PC-9 (cell line): ENCODE measurements around the gene MAN2A1. TPM values are rescaled to one million over a fixed set of nuclear protein-coding genes. Genes with fewer than 3 reads are reported as not detected.
A peak's percentile ranks its signal among the peaks of the same experiment; 100 is the strongest.

Experiments
- BruUV-seq: library from RNA; stranded (reverse); fragments of 400-500 nt; replicated peaks from 2 replicates; lab custom pipeline; 2021; lab: Mats Ljungman, UMichigan
- CTCF ChIA-PET: fragments of 300-600 bp; sonication (Branson Sonifier 250); formaldehyde crosslinking; loops from one replicate; lab custom pipeline; 2022; ENCODE audit warnings: antibody characterized with exemption; lab: Charles Lee
- POLR2A ChIA-PET: fragments of 300-600 bp; sonication (Branson Sonifier 250); formaldehyde crosslinking; loops from one replicate; lab custom pipeline; 2022; ENCODE audit warnings: antibody characterized with exemption; ENCODE audit not compliant: unreplicated experiment; lab: Charles Lee
- DNase-seq, 2 experiments: peaks; one replicate each; pipeline versions ENCODE4 v3.0.0 to v3.0.0-alpha.2; 2015 to 2022; ENCODE audit warnings: mixed read lengths in 1 of 2
- H2AFZ ChIP-seq: fragments of 200-600 bp; sonication (generic); 2 replicates; pipeline ENCODE4 v1.8.1; 2017; ENCODE audit warnings: antibody characterized with exemption
- H3F3A ChIP-seq: fragments of 200-600 bp; sonication (generic); 2 replicates; pipeline ENCODE4 v1.8.1; 2017; ENCODE audit warnings: antibody characterized with exemption, mild to moderate bottlenecking, low read depth; ENCODE audit not compliant: insufficient read depth
- H3K27ac ChIP-seq: fragments of 200-600 bp; sonication (generic); 2 replicates; pipeline ENCODE4 v1.6.1; 2016; ENCODE audit warnings: mixed run types
- H3K27me3 ChIP-seq: fragments of 200-600 bp; sonication (generic); 2 replicates; pipeline ENCODE4 v1.6.1; 2016; ENCODE audit warnings: low read depth, mixed run types; ENCODE audit not compliant: insufficient read depth
- H3K36me3 ChIP-seq: fragments of 200-600 bp; sonication (generic); 2 replicates; pipeline ENCODE4 v1.6.1; 2016; ENCODE audit warnings: low read depth, mixed run types
- H3K4me1 ChIP-seq: fragments of 200-600 bp; sonication (generic); replicated peaks from 2 replicates; pipeline ENCODE4 v1.6.1; 2016; ENCODE audit warnings: mixed run types; ENCODE audit not compliant: insufficient read depth
- H3K4me2 ChIP-seq: fragments of 200-600 bp; sonication (generic); 2 replicates; pipeline ENCODE4 v1.6.1; 2017; ENCODE audit warnings: mixed run types
- H3K4me3 ChIP-seq: fragments of 200-600 bp; sonication (generic); 2 replicates; pipeline ENCODE4 v1.6.1; 2016; ENCODE audit warnings: mixed run types
- H3K79me2 ChIP-seq: fragments of 200-600 bp; sonication (generic); 2 replicates; pipeline ENCODE4 v1.6.1; 2017; ENCODE audit warnings: low read depth, mixed run types
- H3K9me2 ChIP-seq: fragments of 200-600 bp; sonication (generic); 2 replicates; pipeline ENCODE4 v1.8.1; 2017; ENCODE audit warnings: mild to moderate bottlenecking; ENCODE audit not compliant: insufficient read depth
- H3K9me3 ChIP-seq: fragments of 200-600 bp; sonication (generic); 2 replicates; pipeline ENCODE4 v1.8.1; 2016; ENCODE audit warnings: low read depth; ENCODE audit not compliant: insufficient read depth
- H4K20me1 ChIP-seq: fragments of 200-600 bp; sonication (generic); 2 replicates; pipeline ENCODE4 v1.8.1; 2017; ENCODE audit not compliant: insufficient read depth
- CTCF ChIP-seq: fragments of 200-600 bp; sonication (generic); conservative IDR thresholded peaks from 2 replicates; pipeline ENCODE4 v1.6.1; 2017; ENCODE audit warnings: mixed run types, antibody characterized with exemption, mild to moderate bottlenecking, moderate library complexity
- EZH2 ChIP-seq: fragments of 200-600 bp; sonication (generic); IDR thresholded peaks from 2 replicates; pipeline ENCODE4 v1.8.0; 2017; ENCODE audit warnings: antibody characterized with exemption, low read depth
- intact Hi-C: fragments of 100-400 bp; cut with micrococcal nuclease; formaldehyde crosslinking; loops from one replicate; pipeline ENCODE4 v1.10.0; 2022; ENCODE audit not compliant: unreplicated experiment
- total RNA-seq: library from RNA; stranded (reverse); gene quantifications from 2 replicates; pipeline ENCODE4 v1.2.3, GENCODE V29; 2021

Gene MAN2A1
- total RNA-seq, 1 experiment from 2014 or later, result 27.3 TPM

DNA sequence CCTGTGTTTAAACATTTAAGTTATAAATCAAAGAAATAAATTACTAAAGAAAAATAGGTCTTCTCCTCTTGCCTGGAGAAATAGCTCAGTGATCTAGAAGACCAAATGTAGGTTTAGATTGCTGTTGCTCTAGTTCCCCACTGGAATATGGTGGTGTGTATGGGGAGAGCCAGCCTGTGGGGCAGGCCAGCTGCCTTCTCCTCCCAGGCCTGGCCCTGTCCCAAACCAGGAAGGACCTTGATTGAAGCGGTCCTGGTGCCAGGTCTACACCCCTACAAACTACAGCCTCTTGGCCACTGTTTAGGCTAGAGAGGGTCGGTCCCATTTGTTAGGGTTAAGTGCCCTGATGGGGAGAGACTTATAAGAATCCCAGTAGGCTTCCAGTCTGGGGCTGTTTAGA is 35.4 kb downstream of the MAN2A1 start:
- no TSS peak for BruUV-seq
- no peak overlapping the region for H3K4me2 ChIP-seq
- H3K36me3 ChIP-seq, result no peaks in the 10 kb centered on the region
- H3F3A ChIP-seq, result no peaks in the 10 kb centered on the region
- no peaks in the 10 kb centered on the region for H3K79me2 ChIP-seq
- ChIA-PET CTCF (no interaction called here), POLR2A (no interaction called here)
- TF ChIP-seq EZH2 (no peak), CTCF (no peak)
- no peaks in the 10 kb centered on the region for H3K9me3 ChIP-seq
- H3K4me3 ChIP-seq, result no peak overlapping the region
- H3K27me3 ChIP-seq, result no peaks in the 10 kb centered on the region
- H3K27ac ChIP-seq, result no peak overlapping the region
- intact Hi-C loops, result no loop called here
- H3K9me2 ChIP-seq, result no peaks in the 10 kb centered on the region; the same call in 1 of the 2 replicates
- H3K4me1 ChIP-seq, result no peaks in the 10 kb centered on the region
- H4K20me1 ChIP-seq, result no peaks in the 10 kb centered on the region
- H2AFZ ChIP-seq, result no peak overlapping the region
- no peak for DNase-seq

DNA sequence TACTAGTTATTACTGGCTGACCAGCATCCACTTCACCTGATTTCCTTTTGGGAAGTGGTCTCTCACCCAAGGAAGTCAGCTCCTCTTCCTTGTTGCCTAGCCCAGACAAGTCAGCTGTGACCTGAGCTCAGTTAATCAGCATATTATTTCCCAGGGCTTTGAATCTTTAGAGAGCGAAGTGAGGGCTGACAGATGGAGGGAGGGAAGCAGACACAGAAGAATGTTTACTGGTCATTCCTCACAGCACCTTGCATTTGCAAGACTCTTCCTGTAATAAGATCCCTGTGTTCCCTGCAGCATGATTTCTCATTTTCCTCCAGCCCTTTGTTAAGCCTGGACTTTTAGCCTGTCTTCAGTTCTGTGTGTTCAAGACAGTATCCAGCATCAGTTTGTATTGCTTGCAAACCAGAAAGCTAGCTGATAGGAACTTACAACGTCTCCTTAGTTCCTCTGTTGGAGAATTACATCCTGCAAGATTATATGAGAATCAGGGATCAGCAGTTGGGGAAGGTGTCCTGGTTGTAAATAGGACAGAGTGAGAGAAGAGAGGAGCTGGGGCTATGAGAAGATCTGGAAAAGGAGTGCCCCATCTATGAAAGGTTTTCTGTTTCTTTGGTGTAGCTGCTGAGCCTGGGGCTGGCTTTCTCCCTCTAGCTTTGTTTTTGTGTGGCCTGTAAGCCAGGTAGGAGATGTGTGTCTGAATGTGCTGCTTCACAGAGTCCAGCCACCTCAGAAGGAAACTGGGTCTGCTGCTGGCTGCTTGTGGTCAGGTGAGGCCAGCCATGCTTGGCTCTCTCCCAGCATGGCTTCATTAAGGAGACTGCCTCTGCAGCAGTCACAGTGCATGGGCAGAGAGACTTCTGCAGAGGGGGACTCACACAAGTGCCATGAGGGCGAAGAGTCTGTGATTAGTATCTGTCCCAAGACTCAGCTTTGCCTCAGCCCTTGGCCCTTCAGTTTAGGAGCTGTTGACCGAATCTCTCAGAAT is 50.3 kb downstream of the MAN2A1 start:
- H3K4me3 ChIP-seq, result no peak overlapping the region
- TF ChIP-seq EZH2 (no peak), CTCF (no peak)
- H3F3A ChIP-seq, result peaks cover 10% of the 10 kb centered on the region
- no peaks in the 10 kb centered on the region for H4K20me1 ChIP-seq
- ChIA-PET POLR2A (interaction anchor here (0.5 to 0.7 kb wide), 4 partner anchors 327 to 1387 kb away, joined by 3 to 7 read pairs (median 4); no protein-coding TSS in a partner anchor), CTCF (interaction anchor here (0.6 to 1.3 kb wide), 2 partner anchors 52 to 1054 kb away, joined by 3 to 6 read pairs; no protein-coding TSS in a partner anchor)
- H3K4me1 ChIP-seq, result peaks cover 29% of the 10 kb centered on the region
- H3K79me2 ChIP-seq, result no peaks in the 10 kb centered on the region
- H3K9me3 ChIP-seq, result no peaks in the 10 kb centered on the region
- peak; percentile 39 to 49 for DNase-seq
- intact Hi-C loops, result loop anchor here (2.0 to 5.0 kb wide), 2 partner anchors 49 to 993 kb away; partner anchors contain the start of gene FER
- no peak overlapping the region; the same call in 1 of the 2 replicates for H2AFZ ChIP-seq
- no peaks in the 10 kb centered on the region for H3K9me2 ChIP-seq
- no peaks in the 10 kb centered on the region for H3K36me3 ChIP-seq
- peak overlapping the region; percentile 57 for H3K4me2 ChIP-seq
- H3K27me3 ChIP-seq, result no peaks in the 10 kb centered on the region
- peak overlapping the region; percentile 27; the same call in 1 of the 2 replicates for H3K27ac ChIP-seq
- no TSS peak for BruUV-seq

GRCh38 chr5:109740966-109741365 is 51.2 kb downstream of the MAN2A1 start:
- Histone ChIP-seq H3K4me3 (no peak overlapping the region), H3K36me3 (no peaks in the 10 kb centered on the region), H3K9me3 (no peaks in the 10 kb centered on the region), H4K20me1 (no peaks in the 10 kb centered on the region), H2AFZ (no peak overlapping the region), H3K4me2 (no peak overlapping the region), H3K79me2 (no peaks in the 10 kb centered on the region), H3K9me2 (no peaks in the 10 kb centered on the region), H3K27ac (no peak overlapping the region), H3K27me3 (no peaks in the 10 kb centered on the region), H3F3A (peaks cover 10% of the 10 kb centered on the region), H3K4me1 (peaks cover 29% of the 10 kb centered on the region)
- intact Hi-C loops, result loop anchor here (5.0 kb wide), 1 partner anchor 994 kb away; the partner anchor contains the start of gene FER
- TF ChIP-seq EZH2 (no peak), CTCF (no peak)
- CTCF ChIA-PET, result interaction anchor here (1.3 kb wide), 1 partner anchor 53 kb away, joined by 3 read pairs; no protein-coding TSS in a partner anchor
- BruUV-seq, result no TSS peak
- POLR2A ChIA-PET, result interaction anchor here (0.6 kb wide), 2 partner anchors 51 to 1387 kb away, joined by 4 to 11 read pairs; partner anchors contain the start of gene MAN2A1
- no peak for DNase-seq
